Ovary (tissue), 3 donors: ENCODE results near the gene TRIM46.

ENCODE experiments used
- POLR2A ChIP-seq: fragments of 450-650 bp; IDR thresholded peaks from one replicate; pipeline ENCODE4 v1.6.1; 2017; ENCODE audit warnings: antibody characterized with exemption, mild to moderate bottlenecking, moderate library complexity
- TF ChIP-seq, protein P1 (sequence below), 3 donors: fragments of 450-650 bp in 2 of 3; fragments of 200-600 bp in 1 of 3; IDR thresholded peaks; one replicate each; pipeline versions ENCODE4 v1.5.1 to v1.8.0; 2016 to 2022; ENCODE audit warnings: antibody characterized with exemption in 3 of 3, mild to moderate bottlenecking in 1 of 3
- donor health status: DM: no; HTN: no; CAD: no.

DNA sequence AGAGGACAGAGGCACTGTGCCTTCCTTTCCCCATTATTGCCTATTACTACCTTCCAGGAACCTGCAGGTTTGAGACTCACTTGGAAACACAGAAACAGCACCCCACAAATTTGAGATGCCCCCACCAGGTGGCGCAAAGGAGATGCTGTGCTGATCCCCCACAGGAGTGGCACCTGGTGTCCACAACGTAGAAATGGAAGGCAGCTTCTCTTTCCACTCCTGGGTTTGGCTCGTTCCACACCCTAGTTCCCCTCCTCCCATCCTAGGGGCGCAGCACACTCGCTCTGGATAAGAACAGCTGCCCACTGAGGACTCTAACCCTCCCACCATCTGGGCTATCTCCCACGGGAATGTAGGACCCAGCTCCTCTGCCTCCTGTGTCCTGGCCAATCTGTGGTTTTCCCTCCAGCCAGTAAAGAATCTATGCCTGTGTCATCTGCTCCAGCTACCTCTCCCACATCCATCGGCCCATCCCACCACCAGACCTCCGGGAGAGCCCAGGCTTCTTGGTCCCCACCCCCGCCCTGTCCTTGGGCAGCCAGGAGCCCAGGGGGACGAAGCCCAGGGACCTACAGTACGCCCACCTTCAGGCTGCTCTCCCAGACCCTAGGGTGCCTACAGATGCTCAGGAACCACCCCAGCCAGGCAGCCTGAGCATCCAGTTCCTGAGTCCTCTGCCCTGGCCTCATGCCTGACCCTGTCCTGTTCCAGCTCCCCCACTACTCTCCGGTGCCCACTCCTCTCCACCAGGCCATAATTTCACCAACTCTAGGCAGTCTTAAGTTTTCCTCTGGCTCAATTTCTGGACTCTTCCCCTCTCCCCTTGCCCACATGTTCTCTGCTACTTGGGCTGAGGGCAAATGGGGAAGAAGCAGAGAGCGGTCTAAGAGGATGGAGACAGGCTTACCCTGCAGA is 33.5 kb downstream of the TRIM46 start:
- TF ChIP-seq, protein P1, sequence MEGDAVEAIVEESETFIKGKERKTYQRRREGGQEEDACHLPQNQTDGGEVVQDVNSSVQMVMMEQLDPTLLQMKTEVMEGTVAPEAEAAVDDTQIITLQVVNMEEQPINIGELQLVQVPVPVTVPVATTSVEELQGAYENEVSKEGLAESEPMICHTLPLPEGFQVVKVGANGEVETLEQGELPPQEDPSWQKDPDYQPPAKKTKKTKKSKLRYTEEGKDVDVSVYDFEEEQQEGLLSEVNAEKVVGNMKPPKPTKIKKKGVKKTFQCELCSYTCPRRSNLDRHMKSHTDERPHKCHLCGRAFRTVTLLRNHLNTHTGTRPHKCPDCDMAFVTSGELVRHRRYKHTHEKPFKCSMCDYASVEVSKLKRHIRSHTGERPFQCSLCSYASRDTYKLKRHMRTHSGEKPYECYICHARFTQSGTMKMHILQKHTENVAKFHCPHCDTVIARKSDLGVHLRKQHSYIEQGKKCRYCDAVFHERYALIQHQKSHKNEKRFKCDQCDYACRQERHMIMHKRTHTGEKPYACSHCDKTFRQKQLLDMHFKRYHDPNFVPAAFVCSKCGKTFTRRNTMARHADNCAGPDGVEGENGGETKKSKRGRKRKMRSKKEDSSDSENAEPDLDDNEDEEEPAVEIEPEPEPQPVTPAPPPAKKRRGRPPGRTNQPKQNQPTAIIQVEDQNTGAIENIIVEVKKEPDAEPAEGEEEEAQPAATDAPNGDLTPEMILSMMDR (IDR thresholded peaks at IDR 0.05), result peak; percentile 75 to 88 (median 84)
- TF ChIP-seq POLR2A, result peak; percentile 49
